Upper lobe of left lung (tissue), 6 donors: ENCODE measurements around the gene ZSCAN21. TPM values are rescaled to one million over a fixed set of nuclear protein-coding genes. Genes with fewer than 3 reads are reported as not detected.

ENCODE experiments used
- ATAC-seq, 2 donors: fragments of 200-7000 bp; cut with Tn5 transposase; one replicate each; pipeline ENCODE4 v1.9.1; 2022; ENCODE audit warnings: mild to moderate bottlenecking in 2 of 2, moderate library complexity in 2 of 2; ENCODE audit not compliant: low FRiP score in 2 of 2
- DNase-seq, 2 donors: peaks; one replicate each; pipeline ENCODE4 v3.0.0-alpha.2; 2019 to 2020
- H3K27ac ChIP-seq, 4 donors: fragments of 200-600 bp; sonication (generic); one replicate each; pipeline ENCODE4 v1.5.1; 2016 to 2019
- H3K27me3 ChIP-seq, 4 donors: fragments of 200-600 bp; sonication (generic); one replicate each; pipeline ENCODE4 v1.5.1; 2017 to 2019
- H3K36me3 ChIP-seq, 4 donors: fragments of 200-600 bp; sonication (generic); one replicate each; pipeline ENCODE4 v1.5.1; 2016 to 2019
- H3K4me1 ChIP-seq, 4 donors: fragments of 200-600 bp; sonication (generic); one replicate each; pipeline ENCODE4 v1.5.1; 2018 to 2019
- H3K4me3 ChIP-seq, 4 donors: fragments of 200-600 bp; sonication (generic); one replicate each; pipeline ENCODE4 v1.5.1; 2017 to 2019; ENCODE audit warnings: mild to moderate bottlenecking in 2 of 4, moderate library complexity in 1 of 4
- H3K9me3 ChIP-seq, 4 donors: fragments of 200-600 bp; sonication (generic); one replicate each; pipeline ENCODE4 v1.5.1; 2018 to 2019
- EP300 ChIP-seq, 4 donors: sonication (generic); formaldehyde crosslinking; IDR thresholded peaks; one replicate each; pipeline ENCODE4 v1.5.1; 2017; ENCODE audit warnings: antibody characterized with exemption in 4 of 4, control low read depth in 2 of 4
- POLR2A ChIP-seq, 4 donors: fragments of 450-650 bp; IDR thresholded peaks; one replicate each; pipeline ENCODE4 v1.5.1; 2016 to 2017; ENCODE audit warnings: antibody characterized with exemption in 4 of 4, mild to moderate bottlenecking in 2 of 4
- POLR2AphosphoS5 ChIP-seq, 2 donors: sonication (generic); formaldehyde crosslinking; IDR thresholded peaks; one replicate each; pipeline ENCODE4 v1.5.1; 2017; ENCODE audit warnings: antibody characterized with exemption in 2 of 2
- WGBS, 2 donors: methylation state at CpG; one replicate each; pipeline ENCODE4 v1.1.5; 2017 to 2018; 5-methylcytosine and 5-hydroxymethylcytosine counted together
- total RNA-seq, 6 donors: library from RNA; depleted of rRNA in 4 of 6; stranded (reverse); fragments of >200 nt in 4 of 6; gene quantifications; one replicate each; pipeline versions ENCODE4 v1.1.0 to v1.2.1, GENCODE V29; 2016 to 2021
- TF ChIP-seq, protein P1 (sequence below), 6 experiments: fragments of 450-650 bp in 4 of 6; fragments of 200-600 bp in 2 of 6; sonication (generic) in 2 of 6; IDR thresholded peaks; one replicate each; pipeline ENCODE4 v1.5.1; 2016 to 2019; ENCODE audit warnings: antibody characterized with exemption in 6 of 6
- donor health status: DM: no; HTN: no; CAD: no; lungs with moderate emphysema.
- donor health status: DM: no; HTN: yes; CAD: no; lungs with severe emphysema.

The ZSCAN21 gene
- total RNA-seq, 6 donors from 2014 or later = 8.6 to 17.8 (median 10.8) TPM

DNA sequence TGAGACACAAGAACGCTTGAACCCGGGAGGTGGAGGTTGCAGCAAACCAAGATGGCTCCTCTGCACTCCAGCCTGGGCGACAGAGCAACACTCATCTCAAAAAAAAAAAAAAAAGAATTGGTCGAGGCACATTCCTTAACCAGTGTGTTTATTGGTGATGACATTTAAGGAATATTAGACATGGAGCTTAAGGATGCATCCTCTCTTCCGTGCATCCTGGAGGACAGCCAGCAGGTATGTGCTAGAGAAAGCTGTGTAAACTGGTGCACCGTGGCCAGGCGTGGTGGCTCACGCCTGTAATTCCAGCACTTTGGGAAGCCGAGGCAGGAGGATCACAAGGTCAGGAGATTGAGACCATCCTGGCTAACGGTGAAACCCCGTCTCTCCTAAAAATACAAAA, 22.4 kb upstream of the ZSCAN21 start:
- Histone ChIP-seq H3K27ac (no peak overlapping the region), H3K9me3 (no peaks in the 10 kb centered on the region), H3K4me3 (no peak overlapping the region), H3K27me3 (no peaks in the 10 kb centered on the region), H3K4me1 (peaks cover 0 to 11% (median 2%) of the 10 kb centered on the region in 4 donors), H3K36me3 (peaks cover 9 to 91% (median 58%) of the 10 kb centered on the region in 4 donors)
- WGBS, 2 donors = 89 to 91% methylated on average over 11 of the region's 11 CpGs
- DNase-seq = no peak
- ATAC-seq = no peak
- TF ChIP-seq, protein P1, sequence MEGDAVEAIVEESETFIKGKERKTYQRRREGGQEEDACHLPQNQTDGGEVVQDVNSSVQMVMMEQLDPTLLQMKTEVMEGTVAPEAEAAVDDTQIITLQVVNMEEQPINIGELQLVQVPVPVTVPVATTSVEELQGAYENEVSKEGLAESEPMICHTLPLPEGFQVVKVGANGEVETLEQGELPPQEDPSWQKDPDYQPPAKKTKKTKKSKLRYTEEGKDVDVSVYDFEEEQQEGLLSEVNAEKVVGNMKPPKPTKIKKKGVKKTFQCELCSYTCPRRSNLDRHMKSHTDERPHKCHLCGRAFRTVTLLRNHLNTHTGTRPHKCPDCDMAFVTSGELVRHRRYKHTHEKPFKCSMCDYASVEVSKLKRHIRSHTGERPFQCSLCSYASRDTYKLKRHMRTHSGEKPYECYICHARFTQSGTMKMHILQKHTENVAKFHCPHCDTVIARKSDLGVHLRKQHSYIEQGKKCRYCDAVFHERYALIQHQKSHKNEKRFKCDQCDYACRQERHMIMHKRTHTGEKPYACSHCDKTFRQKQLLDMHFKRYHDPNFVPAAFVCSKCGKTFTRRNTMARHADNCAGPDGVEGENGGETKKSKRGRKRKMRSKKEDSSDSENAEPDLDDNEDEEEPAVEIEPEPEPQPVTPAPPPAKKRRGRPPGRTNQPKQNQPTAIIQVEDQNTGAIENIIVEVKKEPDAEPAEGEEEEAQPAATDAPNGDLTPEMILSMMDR (IDR thresholded peaks at IDR 0.05) = no peak
- no peak for TF ChIP-seq EP300 (IDR thresholded peaks at IDR 0.05)
- TF ChIP-seq POLR2A (IDR thresholded peaks at IDR 0.05) = no peak
- TF ChIP-seq POLR2AphosphoS5 (IDR thresholded peaks at IDR 0.05) = no peak

GRCh38 chr7:100029596-100029995, 20.0 kb upstream of the ZSCAN21 start:
- ATAC-seq = no peak
- no peaks in the 10 kb centered on the region for H3K4me1 ChIP-seq
- H3K9me3 ChIP-seq = no peaks in the 10 kb centered on the region
- no peak overlapping the region for H3K4me3 ChIP-seq
- 79 to 96% methylated on average over 5 of the region's 5 CpGs for WGBS, 2 donors
- DNase-seq = no peak
- H3K27me3 ChIP-seq = no peaks in the 10 kb centered on the region
- peaks cover 10 to 95% (median 63%) of the 10 kb centered on the region in 4 donors for H3K36me3 ChIP-seq
- TF ChIP-seq EP300 (IDR thresholded peaks at IDR 0.05) (no peak), POLR2A (IDR thresholded peaks at IDR 0.05) (no peak), POLR2AphosphoS5 (IDR thresholded peaks at IDR 0.05) (no peak)
- TF ChIP-seq, protein P1 (IDR thresholded peaks at IDR 0.05) = no peak
- H3K27ac ChIP-seq = no peak overlapping the region

DNA sequence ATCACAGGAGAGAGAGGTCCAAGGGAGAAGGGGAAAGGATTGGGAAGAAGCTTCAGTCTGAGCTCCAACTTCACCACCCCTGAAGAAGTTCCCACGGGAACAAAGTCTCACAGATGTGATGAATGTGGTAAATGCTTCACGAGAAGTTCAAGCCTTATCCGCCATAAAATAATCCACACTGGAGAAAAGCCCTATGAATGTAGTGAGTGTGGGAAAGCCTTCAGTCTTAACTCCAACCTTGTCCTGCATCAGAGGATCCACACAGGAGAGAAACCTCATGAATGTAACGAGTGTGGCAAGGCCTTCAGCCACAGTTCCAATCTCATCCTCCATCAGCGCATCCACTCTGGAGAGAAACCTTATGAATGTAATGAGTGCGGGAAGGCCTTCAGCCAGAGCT, 16.0 kb upstream of the ZSCAN21 start:
- DNase-seq = no peak

DNA sequence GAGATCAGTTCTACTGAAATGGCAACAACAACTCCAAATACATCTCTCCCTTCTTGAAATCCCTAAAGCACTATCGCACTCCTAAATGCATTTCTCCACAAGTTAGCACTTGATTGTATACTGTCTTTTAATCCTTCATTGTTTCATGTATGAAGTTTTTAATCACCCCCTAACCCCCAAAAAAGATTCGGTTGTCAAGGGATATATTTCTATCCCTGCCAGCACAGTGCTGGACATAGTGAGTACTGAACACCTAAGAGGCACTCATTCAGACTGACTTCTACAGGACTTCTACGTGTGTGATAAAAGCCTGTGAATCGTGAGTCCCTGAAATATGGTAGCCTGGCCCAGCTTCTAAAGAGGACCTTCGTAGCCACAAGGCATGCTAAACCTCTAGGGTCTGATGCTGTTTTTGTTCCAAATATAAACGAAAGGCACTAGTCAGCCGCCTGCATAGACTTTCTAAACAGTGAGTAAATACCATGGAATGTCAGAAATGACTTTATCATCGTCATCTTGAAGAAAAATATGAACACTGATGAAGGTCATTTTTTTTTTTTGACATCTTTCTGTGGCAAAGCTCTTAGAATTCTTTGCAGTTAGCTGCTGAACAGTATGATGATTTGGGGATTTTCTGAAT, 14.6 kb upstream of the ZSCAN21 start:
- 72 to 76% methylated on average over 8 of the region's 8 CpGs for WGBS, 2 donors
- ATAC-seq (no peak), DNase-seq (no peak)
- Histone ChIP-seq H3K4me3 (no peak overlapping the region), H3K36me3 (peaks cover 13 to 69% (median 50%) of the 10 kb centered on the region in 4 donors), H3K9me3 (no peaks in the 10 kb centered on the region), H3K27me3 (no peaks in the 10 kb centered on the region), H3K27ac (no peak overlapping the region), H3K4me1 (peaks cover 0 to 14% (median 8%) of the 10 kb centered on the region in 4 donors)
- TF ChIP-seq POLR2A (IDR thresholded peaks at IDR 0.05) = no peak
- TF ChIP-seq EP300 (IDR thresholded peaks at IDR 0.05) = no peak
- TF ChIP-seq POLR2AphosphoS5 (IDR thresholded peaks at IDR 0.05) = no peak
- TF ChIP-seq, protein P1 (IDR thresholded peaks at IDR 0.05) = no peak

More for the DNA sequence above, 16.0 kb upstream of the ZSCAN21 start:
- Histone ChIP-seq H3K4me1 (peaks cover 0 to 14% (median 8%) of the 10 kb centered on the region in 4 donors), H3K27me3 (no peaks in the 10 kb centered on the region), H3K27ac (no peak overlapping the region), H3K9me3 (no peaks in the 10 kb centered on the region), H3K36me3 (peaks cover 13 to 78% (median 54%) of the 10 kb centered on the region in 4 donors), H3K4me3 (no peak overlapping the region)
- no peak for ATAC-seq
- no peak for TF ChIP-seq POLR2A (IDR thresholded peaks at IDR 0.05)
- no peak for TF ChIP-seq EP300 (IDR thresholded peaks at IDR 0.05)
- TF ChIP-seq, protein P1 (IDR thresholded peaks at IDR 0.05) = no peak
- no peak for TF ChIP-seq POLR2AphosphoS5 (IDR thresholded peaks at IDR 0.05)
- 92 to 95% methylated on average over 6 of the region's 6 CpGs for WGBS, 2 donors

GRCh38 chr7:100035876-100036275, 13.7 kb upstream of the ZSCAN21 start:
- no peak for TF ChIP-seq POLR2A (IDR thresholded peaks at IDR 0.05)
- TF ChIP-seq EP300 (IDR thresholded peaks at IDR 0.05) = no peak
- TF ChIP-seq, protein P1 (IDR thresholded peaks at IDR 0.05) = no peak
- TF ChIP-seq POLR2AphosphoS5 (IDR thresholded peaks at IDR 0.05) = no peak
- ATAC-seq (no peak), DNase-seq (no peak)
- Histone ChIP-seq H3K9me3 (no peaks in the 10 kb centered on the region), H3K4me1 (peaks cover 0 to 14% (median 8%) of the 10 kb centered on the region in 4 donors), H3K27ac (no peak overlapping the region), H3K27me3 (no peaks in the 10 kb centered on the region), H3K36me3 (peaks cover 13 to 60% (median 42%) of the 10 kb centered on the region in 4 donors), H3K4me3 (no peak overlapping the region)
- WGBS, 2 donors = 79 to 83% methylated on average over 6 of the region's 6 CpGs
